ENCODE results near the gene ATP1B3.

- TF ChIP-seq, protein P1, sequence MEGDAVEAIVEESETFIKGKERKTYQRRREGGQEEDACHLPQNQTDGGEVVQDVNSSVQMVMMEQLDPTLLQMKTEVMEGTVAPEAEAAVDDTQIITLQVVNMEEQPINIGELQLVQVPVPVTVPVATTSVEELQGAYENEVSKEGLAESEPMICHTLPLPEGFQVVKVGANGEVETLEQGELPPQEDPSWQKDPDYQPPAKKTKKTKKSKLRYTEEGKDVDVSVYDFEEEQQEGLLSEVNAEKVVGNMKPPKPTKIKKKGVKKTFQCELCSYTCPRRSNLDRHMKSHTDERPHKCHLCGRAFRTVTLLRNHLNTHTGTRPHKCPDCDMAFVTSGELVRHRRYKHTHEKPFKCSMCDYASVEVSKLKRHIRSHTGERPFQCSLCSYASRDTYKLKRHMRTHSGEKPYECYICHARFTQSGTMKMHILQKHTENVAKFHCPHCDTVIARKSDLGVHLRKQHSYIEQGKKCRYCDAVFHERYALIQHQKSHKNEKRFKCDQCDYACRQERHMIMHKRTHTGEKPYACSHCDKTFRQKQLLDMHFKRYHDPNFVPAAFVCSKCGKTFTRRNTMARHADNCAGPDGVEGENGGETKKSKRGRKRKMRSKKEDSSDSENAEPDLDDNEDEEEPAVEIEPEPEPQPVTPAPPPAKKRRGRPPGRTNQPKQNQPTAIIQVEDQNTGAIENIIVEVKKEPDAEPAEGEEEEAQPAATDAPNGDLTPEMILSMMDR (IDR thresholded peaks at IDR 0.05), result no peak
- TF ChIP-seq EP300 (IDR thresholded peaks at IDR 0.05), result no peak
These were observed 65.6 kb downstream of the ATP1B3 start for GRCh38 chr3:141942006-141942405.

Measured in ovary (tissue), 3 donors.